Osteoblast (primary cell): ENCODE measurements around the gene PRKAB2. TPM values are rescaled to one million over a fixed set of nuclear protein-coding genes. Genes with fewer than 3 reads are reported as not detected.
"Not testable (repeated sequence)": the region's sequence is repeated elsewhere in the genome, so short reads cannot be mapped to it uniquely, and the experiment has no call there.

ENCODE experiments used
- DNase-seq: peaks from one replicate; pipeline ENCODE4 v3.0.0; 2011; ENCODE audit warnings: low spot score, mixed read lengths; ENCODE audit not compliant: insufficient read length; ENCODE audit errors: missing footprints
- H2AFZ ChIP-seq: 2 replicates; pipeline ENCODE4 v1.6.0; 2011; ENCODE audit warnings: mild to moderate bottlenecking, low read length
- H3K27ac ChIP-seq: 2 replicates; pipeline ENCODE4 v1.5.1; 2011; ENCODE audit warnings: mild to moderate bottlenecking, low read depth, low read length, moderate library complexity
- H3K27me3 ChIP-seq: 2 replicates; pipeline ENCODE4 v1.6.0; 2012; ENCODE audit warnings: mild to moderate bottlenecking, control low read depth, inconsistent platforms, low read length, moderate library complexity; ENCODE audit not compliant: insufficient read depth
- H3K36me3 ChIP-seq: 2 replicates; pipeline ENCODE4 v1.5.1; 2011; ENCODE audit warnings: mild to moderate bottlenecking, low read length, control low read depth, moderate library complexity; ENCODE audit not compliant: insufficient read depth
- H3K4me1 ChIP-seq: 2 replicates; pipeline ENCODE4 v1.5.1; 2011; ENCODE audit warnings: mild to moderate bottlenecking, low read length, control low read depth, moderate library complexity; ENCODE audit not compliant: insufficient read depth
- H3K4me2 ChIP-seq: 2 replicates; pipeline ENCODE4 v1.6.0; 2011; ENCODE audit warnings: mild to moderate bottlenecking, low read length; ENCODE audit not compliant: insufficient read depth
- H3K4me3 ChIP-seq: fragments of 200-600 bp; sonication (generic); 3 replicates; pipeline ENCODE4 v1.5.1; 2012; ENCODE audit warnings: mild to moderate bottlenecking, low read length, inconsistent platforms; ENCODE audit not compliant: insufficient read depth
- H3K79me2 ChIP-seq: 2 replicates; pipeline ENCODE4 v1.6.0; 2012; ENCODE audit warnings: mild to moderate bottlenecking, low read length, control low read depth, inconsistent platforms; ENCODE audit not compliant: insufficient read depth
- H3K9me3 ChIP-seq: 2 replicates; pipeline ENCODE4 v1.5.1; 2011; ENCODE audit warnings: low read depth, low read length, control low read depth
- H4K20me1 ChIP-seq: 2 replicates; pipeline ENCODE4 v1.6.0; 2012; ENCODE audit warnings: mild to moderate bottlenecking, low read length, control low read depth; ENCODE audit not compliant: insufficient read depth
- CTCF ChIP-seq: IDR thresholded peaks from 2 replicates; pipeline ENCODE4 v1.5.1; 2011; ENCODE audit warnings: mild to moderate bottlenecking, low read depth, low read length, moderate library complexity; ENCODE audit errors: extremely low read depth
- total RNA-seq: library from RNA; depleted of rRNA; stranded (reverse); fragments of >200 nt; gene quantifications from 2 replicates; pipeline ENCODE4 v1.2.3, GENCODE V29; 2012

The PRKAB2 gene
- total RNA-seq, 1 donor: 22.8 TPM

DNA sequence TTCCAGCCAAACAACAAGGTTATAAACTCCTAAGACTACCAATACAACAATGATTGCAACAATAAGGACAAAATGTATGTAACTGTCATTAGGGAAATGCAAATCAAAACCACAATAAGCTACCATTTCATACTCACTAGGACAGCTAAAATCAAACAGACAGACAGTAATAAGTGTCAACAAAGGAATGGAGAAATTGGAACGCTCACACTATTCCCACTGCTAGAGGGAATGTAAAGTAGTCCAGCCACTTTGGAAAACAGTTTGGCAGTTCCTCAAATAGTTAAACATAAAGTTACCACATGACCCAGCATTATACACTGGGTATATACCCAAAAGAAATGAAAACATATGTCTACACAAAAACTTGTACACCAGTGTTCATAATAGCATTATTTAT, 9.3 kb downstream of the PRKAB2 start:
- Histone ChIP-seq H3K27ac (no peak overlapping the region), H3K36me3 (peaks cover 50% of the 10 kb centered on the region), H3K27me3 (no peaks in the 10 kb centered on the region), H4K20me1 (no peaks in the 10 kb centered on the region), H2AFZ (no peak overlapping the region), H3K4me1 (peaks cover 16% of the 10 kb centered on the region), H3K4me2 (no peak overlapping the region), H3K9me3 (no peaks in the 10 kb centered on the region), H3K4me3 (no peak overlapping the region), H3K79me2 (peaks cover 44% of the 10 kb centered on the region)
- DNase-seq: no peak
- no peak for TF ChIP-seq CTCF

- H3K36me3 ChIP-seq: peaks cover 51% of the 10 kb centered on the region
- H3K79me2 ChIP-seq: peaks cover 41% of the 10 kb centered on the region
- H3K27ac ChIP-seq: no peak overlapping the region
- no peak overlapping the region for H2AFZ ChIP-seq
- no peaks in the 10 kb centered on the region for H3K9me3 ChIP-seq
- no peak for DNase-seq
- H3K4me1 ChIP-seq: peaks cover 9% of the 10 kb centered on the region
- no peaks in the 10 kb centered on the region for H3K27me3 ChIP-seq
- no peaks in the 10 kb centered on the region for H4K20me1 ChIP-seq
- no peak overlapping the region for H3K4me2 ChIP-seq
- no peak for TF ChIP-seq CTCF
- no peak overlapping the region for H3K4me3 ChIP-seq
Measured at GRCh38 chr1:147162093-147162492, 10.2 kb downstream of the PRKAB2 start.

DNA sequence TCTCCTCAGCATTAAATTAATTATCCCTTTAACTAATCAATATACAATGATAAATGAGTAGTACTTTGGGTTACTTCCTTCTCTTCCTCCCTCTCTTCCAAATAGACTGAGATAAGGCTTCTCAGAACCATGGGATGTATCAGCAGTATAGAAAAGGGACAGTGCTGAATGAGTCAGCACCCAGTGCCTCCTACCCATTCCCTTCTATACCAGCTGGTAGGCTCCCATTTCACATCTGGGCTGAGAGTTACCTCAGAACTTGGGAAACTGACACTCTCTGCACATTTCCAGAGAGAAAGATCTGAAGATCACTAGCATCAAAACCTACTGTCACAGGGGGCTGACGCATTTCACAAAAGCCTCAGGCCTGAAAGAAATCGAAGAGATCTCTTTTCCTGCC, 15.2 kb downstream of the PRKAB2 start:
- not testable (repeated sequence) for H3K9me3 ChIP-seq, H3K4me3 ChIP-seq, H3K4me2 ChIP-seq, H3K27me3 ChIP-seq, H2AFZ ChIP-seq, DNase-seq, H3K4me1 ChIP-seq, H3K27ac ChIP-seq, H4K20me1 ChIP-seq, H3K79me2 ChIP-seq
- peaks cover 41% of the 10 kb centered on the region for H3K36me3 ChIP-seq

DNA sequence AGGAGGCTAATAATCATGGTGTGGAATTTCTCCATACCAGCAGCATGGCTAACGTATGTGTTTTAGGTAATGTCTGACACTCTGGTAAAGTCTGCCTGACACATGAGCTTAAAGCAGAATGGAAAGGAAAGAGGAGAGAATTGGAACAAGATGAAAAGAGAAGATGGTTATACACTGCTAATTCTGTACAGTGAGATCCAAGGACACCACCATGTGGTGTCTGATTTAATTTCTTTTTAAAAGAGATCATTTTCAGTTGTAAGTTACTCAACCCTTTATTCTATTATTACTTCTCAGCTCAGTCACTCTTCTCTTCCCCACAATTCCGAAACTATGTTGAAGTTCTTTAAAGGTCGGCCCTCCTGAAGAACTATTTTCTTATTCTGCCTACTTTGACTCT, 15.6 kb downstream of the PRKAB2 start:
- no peaks in the 10 kb centered on the region for H4K20me1 ChIP-seq
- no peaks in the 10 kb centered on the region for H3K4me1 ChIP-seq
- peaks cover 37% of the 10 kb centered on the region for H3K36me3 ChIP-seq
- no peak overlapping the region for H3K27ac ChIP-seq
- H3K4me2 ChIP-seq: no peak overlapping the region
- no peaks in the 10 kb centered on the region for H3K27me3 ChIP-seq
- no peaks in the 10 kb centered on the region for H3K9me3 ChIP-seq
- H3K4me3 ChIP-seq: no peak overlapping the region
- no peak for DNase-seq
- TF ChIP-seq CTCF: no peak
- H3K79me2 ChIP-seq: no peaks in the 10 kb centered on the region
- no peak overlapping the region for H2AFZ ChIP-seq
